Sigmoid colon (tissue), 7 donors: ENCODE data around the gene OPCML. TPM values are rescaled to one million over a fixed set of nuclear protein-coding genes. Genes with fewer than 3 reads are reported as not detected.

ENCODE experiments used
- DNase-seq: peaks from one replicate; pipeline ENCODE4 v3.0.0-alpha.2; 2019
- H3K27ac ChIP-seq, 4 donors: fragments of 200-600 bp; sonication (generic); one replicate each; pipeline ENCODE4 v1.5.1; 2016 to 2019; ENCODE audit warnings: mild to moderate bottlenecking in 1 of 4
- H3K27me3 ChIP-seq, 3 donors: fragments of 200-600 bp; sonication (generic); one replicate each; pipeline ENCODE4 v1.5.1; 2019; ENCODE audit warnings: mild to moderate bottlenecking in 1 of 3
- H3K36me3 ChIP-seq, 4 donors: fragments of 200-600 bp; sonication (generic); one replicate each; pipeline ENCODE4 v1.5.1; 2016 to 2019
- H3K4me1 ChIP-seq, 4 donors: fragments of 200-600 bp; sonication (generic); one replicate each; pipeline ENCODE4 v1.5.1; 2017 to 2019
- H3K4me3 ChIP-seq, 4 donors: fragments of 200-600 bp; sonication (generic); one replicate each; pipeline ENCODE4 v1.5.1; 2017 to 2019; ENCODE audit warnings: mild to moderate bottlenecking in 2 of 4, moderate library complexity in 1 of 4
- H3K9me3 ChIP-seq, 4 donors: fragments of 200-600 bp in 3 of 4; sonication (generic) in 3 of 4; one replicate each; pipeline versions ENCODE4 v1.5.1 to v1.6.1; 2013 to 2019
- CTCF ChIP-seq, 4 experiments: fragments of 450-650 bp in 3 of 4; fragments of 200-600 bp in 1 of 4; IDR thresholded peaks; one replicate each; pipeline ENCODE4 v1.5.1; 2016 to 2019; ENCODE audit warnings: antibody characterized with exemption in 4 of 4, mild to moderate bottlenecking in 3 of 4, moderate library complexity in 2 of 4
- EP300 ChIP-seq, 4 donors: sonication (generic); formaldehyde crosslinking; IDR thresholded peaks; one replicate each; pipeline ENCODE4 v1.6.1; 2017; ENCODE audit warnings: antibody characterized with exemption in 4 of 4
- POLR2A ChIP-seq, 2 donors: fragments of 450-650 bp; IDR thresholded peaks; one replicate each; pipeline ENCODE4 v1.6.1; 2016; ENCODE audit warnings: antibody characterized with exemption in 2 of 2, mild to moderate bottlenecking in 2 of 2, moderate library complexity in 2 of 2
- POLR2AphosphoS5 ChIP-seq, 4 donors: sonication (generic); formaldehyde crosslinking; IDR thresholded peaks; one replicate each; pipeline ENCODE4 v1.6.1; 2017; ENCODE audit warnings: antibody characterized with exemption in 4 of 4
- WGBS, 2 donors: extraction: QIAGEN DNeasy Blood & Tissue Kit; methylation state at CpG; one replicate each; pipeline ENCODE4 v1.1.7; 2013; 5-methylcytosine and 5-hydroxymethylcytosine counted together
- intact Hi-C: fragments of 100-400 bp; cut with DNase I; formaldehyde crosslinking; loops from one replicate; pipeline ENCODE4 v1.15.1; 2023
- polyA plus RNA-seq, 3 donors: library from polyadenylated mRNA; stranded (reverse); fragments of 200-250 nt; gene quantifications; one replicate each; pipeline ENCODE4 v1.2.3, GENCODE V29; 2013
- total RNA-seq, 4 donors: library from RNA; depleted of rRNA; stranded (reverse); fragments of >200 nt; gene quantifications; one replicate each; pipeline ENCODE4 v1.1.0, GENCODE V29; 2016
- donor health status: healthy with polysubstance abuse.
- donor health status: Bipolar disorder and iron deficiency.
- donor health status: healthy.

OPCML gene
- total and polyA plus RNA-seq, 7 donors: under 0.01 to 0.14 (median 0.03) TPM; not detected in 4

- 91 to 93% methylated on average over 1 of the region's 1 CpG for WGBS, 2 donors
- no peaks in the 10 kb centered on the region for H3K36me3 ChIP-seq
Measured at GRCh38 chr11:133480722-133481121, 51.6 kb downstream of the OPCML start.

GRCh38 chr11:133479209-133479608, 53.1 kb downstream of the OPCML start:
- Histone ChIP-seq H3K27me3 (peaks cover 0 to 4% (median 0%) of the 10 kb centered on the region in 3 donors), H3K36me3 (no peaks in the 10 kb centered on the region), H3K4me3 (no peak overlapping the region), H3K27ac (no peak overlapping the region), H3K9me3 (no peaks in the 10 kb centered on the region), H3K4me1 (no peaks in the 10 kb centered on the region)
- TF ChIP-seq CTCF (IDR thresholded peaks at IDR 0.05) (no peak), EP300 (IDR thresholded peaks at IDR 0.05) (no peak), POLR2AphosphoS5 (IDR thresholded peaks at IDR 0.05) (no peak), POLR2A (IDR thresholded peaks at IDR 0.05) (no peak)
- intact Hi-C loops: no loop called here
- DNase-seq: no peak
- WGBS, 2 donors: 84 to 85% methylated on average over 2 of the region's 2 CpGs

More at GRCh38 chr11:133480722-133481121, 51.6 kb downstream of the OPCML start:
- intact Hi-C loops: no loop called here
- DNase-seq: no peak
- no peak overlapping the region for H3K27ac ChIP-seq
- TF ChIP-seq CTCF (IDR thresholded peaks at IDR 0.05) (no peak), POLR2A (IDR thresholded peaks at IDR 0.05) (no peak), POLR2AphosphoS5 (IDR thresholded peaks at IDR 0.05) (no peak), EP300 (IDR thresholded peaks at IDR 0.05) (no peak)
- H3K4me1 ChIP-seq: no peaks in the 10 kb centered on the region
- H3K4me3 ChIP-seq: no peak overlapping the region
- no peaks in the 10 kb centered on the region for H3K9me3 ChIP-seq
- peaks cover 0 to 4% (median 0%) of the 10 kb centered on the region in 3 donors for H3K27me3 ChIP-seq

GRCh38 chr11:133477251-133477625, 55.1 kb downstream of the OPCML start:
- Histone ChIP-seq H3K4me1 (no peaks in the 10 kb centered on the region), H3K27me3 (peaks cover 0 to 2% (median 0%) of the 10 kb centered on the region in 3 donors), H3K27ac (no peak overlapping the region), H3K9me3 (no peaks in the 10 kb centered on the region), H3K36me3 (no peaks in the 10 kb centered on the region), H3K4me3 (no peak overlapping the region)
- WGBS, 2 donors: 81 to 89% methylated on average over 4 of the region's 4 CpGs
- intact Hi-C loops: no loop called here
- TF ChIP-seq CTCF (IDR thresholded peaks at IDR 0.05) (no peak), EP300 (IDR thresholded peaks at IDR 0.05) (no peak), POLR2A (IDR thresholded peaks at IDR 0.05) (no peak), POLR2AphosphoS5 (IDR thresholded peaks at IDR 0.05) (no peak)
- no peak for DNase-seq

- 65 to 69% methylated on average over 11 of the region's 11 CpGs for WGBS, 2 donors
- intact Hi-C loops: no loop called here
- H3K36me3 ChIP-seq: no peaks in the 10 kb centered on the region
Measured at GRCh38 chr11:133476570-133477250, 55.6 kb downstream of the OPCML start.

More at GRCh38 chr11:133476570-133477250, 55.6 kb downstream of the OPCML start:
- TF ChIP-seq EP300 (IDR thresholded peaks at IDR 0.05) (no peak), POLR2A (IDR thresholded peaks at IDR 0.05) (no peak), POLR2AphosphoS5 (IDR thresholded peaks at IDR 0.05) (no peak), CTCF (IDR thresholded peaks at IDR 0.05) (no peak)
- H3K27ac ChIP-seq: no peak overlapping the region
- no peaks in the 10 kb centered on the region for H3K9me3 ChIP-seq
- H3K27me3 ChIP-seq: no peaks in the 10 kb centered on the region
- no peaks in the 10 kb centered on the region for H3K4me1 ChIP-seq
- DNase-seq: no peak
- H3K4me3 ChIP-seq: no peak overlapping the region
